DMS114 treated with DMSO at 0.1 percent for 48 hours (cell line): ENCODE measurements around the gene HRH1.
"Not testable (repeated sequence)": the region's sequence is repeated elsewhere in the genome, so short reads cannot be mapped to it uniquely, and the experiment has no call there.

ENCODE experiments used
- DNase-seq: peaks from one replicate; lab custom pipeline; 2025; ENCODE audit not compliant: unreplicated experiment; lab: John Stamatoyannopoulos, UW

Gene HRH1

DNA sequence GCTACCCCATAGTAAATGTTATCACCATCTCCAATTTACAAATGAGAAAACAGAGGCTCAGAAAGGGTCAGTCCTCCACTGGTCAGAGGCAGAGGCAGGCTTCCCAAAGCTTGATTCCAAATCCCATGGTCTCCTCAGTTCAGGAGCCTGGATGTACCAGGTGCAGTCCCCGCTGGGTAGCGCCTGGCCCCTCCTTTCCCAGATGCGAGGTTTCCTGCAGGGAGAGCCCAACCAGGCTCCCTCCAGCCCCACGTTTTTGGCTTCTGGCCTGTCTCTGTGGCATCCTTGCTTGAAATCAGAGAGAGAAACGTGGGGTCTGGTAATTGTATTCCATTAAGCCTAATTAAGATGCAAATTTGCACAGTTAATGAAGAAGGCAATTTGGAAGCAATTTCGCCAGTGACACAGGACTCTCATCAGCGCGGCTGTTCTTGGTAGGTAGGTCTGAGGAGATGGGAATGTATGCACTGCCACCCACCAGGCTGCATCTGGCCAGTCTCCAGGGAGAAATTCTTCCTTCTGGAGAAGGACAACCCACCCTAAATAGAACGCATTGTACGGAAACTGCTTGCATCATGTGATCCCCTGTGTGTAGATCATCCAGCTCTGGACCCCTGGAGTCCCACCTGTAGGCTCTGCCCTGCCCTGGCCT is 50.5 kb downstream of the HRH1 start:
- DNase-seq, result no peak

DNA sequence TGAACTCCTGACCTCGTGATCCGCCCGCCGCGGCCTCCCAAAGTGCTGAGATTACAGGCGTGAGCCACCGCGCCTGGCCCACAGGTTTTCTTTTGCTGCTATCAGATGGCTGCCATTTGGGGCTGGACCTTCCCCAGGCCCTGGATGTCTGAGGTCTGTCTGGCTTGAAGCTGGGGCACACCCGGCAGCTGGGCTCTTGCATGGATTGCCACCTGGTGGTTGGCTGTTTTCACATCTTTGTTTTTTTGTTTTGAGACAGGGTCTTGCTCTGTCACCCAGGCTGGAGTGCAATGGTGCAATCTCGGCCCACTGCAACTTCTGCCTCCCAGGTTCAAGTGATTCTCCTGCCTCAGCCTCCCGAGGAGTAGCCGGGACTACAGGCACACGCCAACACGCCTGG is 51.6 kb downstream of the HRH1 start:
- not testable (repeated sequence) for DNase-seq

DNA sequence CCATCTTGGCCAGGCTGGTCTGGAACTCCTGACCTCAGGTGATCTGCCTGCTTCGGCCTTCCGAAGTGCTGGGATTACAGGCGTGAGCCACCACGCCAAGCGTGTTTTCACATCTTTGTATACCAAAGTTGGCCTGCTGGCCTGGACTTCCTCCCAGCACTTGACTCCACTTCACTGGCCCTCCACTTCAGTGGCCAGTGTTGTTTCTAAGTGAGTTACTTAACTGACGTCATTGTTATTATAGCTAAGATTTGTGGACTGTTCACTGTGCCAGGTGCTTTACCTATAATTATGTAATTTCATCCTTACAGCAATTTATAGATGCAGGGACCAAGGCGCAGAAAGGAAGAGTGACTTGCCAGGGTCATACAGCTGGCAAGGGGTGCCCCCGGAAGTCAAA is 52.0 kb downstream of the HRH1 start:
- DNase-seq, result no peak

DNA sequence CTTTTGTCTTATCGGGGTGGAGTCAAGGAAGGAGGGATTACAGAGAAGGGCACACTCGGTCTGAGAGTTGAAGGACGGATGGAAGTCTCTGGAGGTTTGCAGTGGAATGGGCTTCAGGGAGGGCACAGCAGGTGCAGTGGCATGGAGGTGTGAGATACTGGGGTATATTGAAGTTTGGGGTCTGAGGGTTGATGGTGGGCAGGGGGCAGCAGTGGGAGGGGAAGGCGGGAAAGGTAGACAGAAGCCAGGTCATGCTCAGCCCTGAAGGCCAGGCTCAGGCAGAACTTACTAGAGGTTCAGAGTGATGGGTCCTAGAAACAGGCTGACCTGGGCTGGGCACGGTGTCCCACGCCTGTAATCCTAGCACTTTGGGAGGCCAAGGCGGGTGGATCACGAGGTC is 52.7 kb downstream of the HRH1 start:
- no peak for DNase-seq

DNA sequence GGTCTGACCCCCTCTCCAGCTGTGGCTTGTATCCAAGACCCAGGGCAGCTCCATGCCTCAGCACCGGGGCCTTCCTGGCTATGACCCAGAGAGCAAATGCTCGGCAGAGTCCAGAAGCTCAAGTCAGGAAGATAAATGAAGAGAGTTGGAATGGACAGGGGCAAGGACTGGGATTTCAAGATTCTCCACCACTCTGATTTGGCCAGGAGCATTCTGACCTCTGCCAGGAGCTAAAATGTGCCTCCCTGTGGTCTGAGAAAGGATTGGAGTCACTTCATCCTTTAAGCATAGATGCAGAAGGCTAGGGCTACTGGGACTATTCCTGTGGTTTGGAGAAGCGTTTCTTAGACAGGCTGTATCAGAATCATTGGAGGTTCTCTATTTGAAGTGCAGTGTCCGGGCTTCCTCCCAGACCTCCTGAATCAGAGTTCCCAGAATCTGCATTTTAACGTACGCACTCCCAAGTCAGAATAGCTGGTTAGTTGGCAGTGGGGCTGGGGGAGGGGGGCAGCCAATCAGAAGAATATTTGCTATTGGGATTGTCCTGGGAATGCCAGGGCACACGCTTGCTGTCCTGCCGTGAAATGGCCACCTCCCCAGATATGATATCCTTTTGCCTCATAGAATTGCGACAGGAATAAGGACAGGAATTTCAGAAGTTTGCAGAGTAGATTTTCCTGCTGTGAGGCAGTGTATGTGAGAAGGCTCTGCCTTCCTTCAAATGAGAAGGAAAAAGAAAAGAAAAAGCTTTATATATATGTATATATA is 57.4 kb downstream of the HRH1 start:
- no peak for DNase-seq

DNA sequence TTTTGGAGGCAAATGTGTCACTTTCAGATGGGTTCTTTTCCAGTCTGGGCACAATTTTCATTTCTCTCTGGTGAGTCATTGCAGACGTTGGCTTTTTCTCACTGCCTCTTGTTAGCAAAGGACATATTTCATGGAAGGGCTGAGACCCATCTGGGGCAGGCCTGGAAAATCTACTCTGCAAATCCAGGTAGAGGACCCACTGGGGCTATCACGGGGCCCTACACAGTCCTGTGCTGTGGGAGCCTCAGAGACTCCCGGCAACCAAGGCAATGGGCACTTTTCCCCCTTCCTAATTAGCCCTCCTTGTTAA is 58.0 kb downstream of the HRH1 start:
- no peak for DNase-seq

DNA sequence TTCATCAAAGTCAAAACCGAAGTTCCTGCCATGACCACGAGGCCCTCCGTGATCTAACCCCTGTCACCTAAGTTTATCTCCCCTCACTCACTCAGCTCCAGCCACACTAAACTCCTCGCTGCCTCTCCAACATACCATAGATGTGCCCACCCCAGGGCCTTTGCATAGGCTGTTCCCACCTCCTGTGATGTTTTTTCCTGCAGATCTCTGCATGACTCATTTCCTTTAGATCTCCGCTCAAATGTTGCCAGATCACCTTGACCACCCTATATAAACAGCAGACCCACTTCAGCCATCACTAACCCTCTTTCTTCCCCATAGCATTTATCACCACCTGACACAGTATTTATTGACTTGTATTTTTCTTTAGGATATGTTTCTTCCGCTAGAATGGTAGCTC is 58.5 kb downstream of the HRH1 start:
- no peak for DNase-seq

DNA sequence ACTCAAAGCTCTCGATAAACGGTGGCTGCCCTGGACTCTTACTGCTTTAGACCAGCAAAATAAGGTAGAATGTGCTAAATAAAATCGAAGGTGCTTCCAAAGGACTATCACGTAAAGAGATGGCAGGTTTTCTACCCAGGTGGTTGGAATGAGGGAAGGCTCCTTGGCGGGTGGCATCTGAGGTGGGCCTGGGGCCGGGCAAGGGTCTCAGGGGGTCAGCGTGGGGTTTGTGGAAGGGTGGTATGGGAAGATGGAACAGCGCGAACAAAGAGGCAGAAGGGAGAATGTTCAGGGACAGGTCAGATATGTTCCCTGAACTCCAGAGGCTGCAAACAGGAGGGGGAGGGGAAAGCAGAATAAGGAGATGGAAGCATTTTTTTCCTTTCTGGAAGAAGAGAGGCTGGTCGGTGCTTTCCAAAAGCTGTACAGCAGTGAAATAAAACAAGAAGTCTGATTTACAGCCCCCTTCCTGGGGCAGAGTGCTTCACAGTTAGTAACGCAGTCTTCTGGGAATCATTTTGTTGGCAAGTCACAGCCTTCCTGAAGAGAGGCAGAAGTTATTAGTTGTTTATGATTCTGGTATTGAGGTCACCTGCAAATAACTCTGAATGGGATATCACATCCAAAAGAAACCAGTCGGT is 59.6 kb downstream of the HRH1 start:
- DNase-seq, result no peak

DNA sequence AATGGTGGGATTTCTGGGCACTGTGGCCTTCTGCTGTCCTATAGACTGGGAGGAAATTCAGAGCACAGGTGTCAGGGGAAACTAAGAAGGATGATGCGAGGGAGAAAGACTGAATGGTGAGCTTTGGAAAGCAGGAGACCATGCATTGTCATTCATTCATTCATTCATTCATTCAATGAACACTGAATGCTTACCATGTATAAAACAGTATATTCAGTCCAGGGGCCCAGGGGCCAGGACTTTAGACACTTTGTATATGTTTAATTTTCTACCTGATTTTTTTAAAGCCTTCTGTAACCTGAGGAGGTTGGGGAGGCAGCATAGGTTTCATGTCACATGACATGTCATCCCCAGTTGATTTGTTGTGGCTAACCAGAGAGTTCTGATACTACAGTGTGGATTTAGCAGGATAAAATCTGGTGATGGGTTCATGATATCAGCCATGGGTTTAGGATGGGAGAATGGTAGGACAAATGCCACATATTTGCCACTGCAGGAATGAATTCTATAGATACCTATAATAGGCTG is 60.2 kb downstream of the HRH1 start:
- no peak for DNase-seq

DNA sequence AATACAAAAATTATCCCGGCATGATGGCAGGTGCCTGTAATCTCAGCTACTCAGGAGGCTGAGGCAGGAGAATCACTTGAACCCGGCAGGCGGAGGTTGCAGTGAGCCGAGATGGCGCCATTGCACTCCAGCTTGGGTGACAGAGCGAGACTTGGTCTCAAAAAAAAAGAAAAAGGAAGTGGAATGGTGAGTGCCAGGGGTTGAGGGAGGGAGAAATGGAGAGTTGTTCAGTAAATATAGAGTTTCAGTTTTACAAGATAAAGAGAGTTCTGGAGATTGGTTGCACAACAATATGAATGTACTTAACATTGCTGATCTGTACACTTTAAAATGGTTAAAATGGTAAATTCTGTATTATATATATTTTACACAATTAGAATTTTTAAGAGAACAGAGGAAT is 63.1 kb downstream of the HRH1 start:
- DNase-seq, result not testable (repeated sequence)

DNA sequence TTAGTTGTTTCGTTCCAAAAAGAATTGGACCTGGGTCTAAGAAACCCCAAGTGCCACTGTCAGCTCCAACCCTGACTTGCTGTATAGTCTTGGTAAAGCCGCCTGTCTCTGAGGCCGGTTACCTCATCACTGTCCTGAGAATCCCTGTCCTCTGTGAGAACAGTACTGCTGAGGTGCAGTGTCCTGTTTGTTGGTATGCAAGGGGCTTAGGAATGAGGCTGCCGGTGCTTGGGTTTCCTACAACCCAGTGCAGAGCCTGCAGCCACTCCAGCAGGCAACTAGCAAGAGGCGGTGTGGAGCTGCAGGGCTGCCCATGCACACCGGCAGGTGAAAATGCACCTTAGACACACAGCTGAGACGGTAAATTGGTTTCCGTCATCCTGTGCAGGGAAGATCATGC is 65.9 kb downstream of the HRH1 start:
- DNase-seq, result no peak

DNA sequence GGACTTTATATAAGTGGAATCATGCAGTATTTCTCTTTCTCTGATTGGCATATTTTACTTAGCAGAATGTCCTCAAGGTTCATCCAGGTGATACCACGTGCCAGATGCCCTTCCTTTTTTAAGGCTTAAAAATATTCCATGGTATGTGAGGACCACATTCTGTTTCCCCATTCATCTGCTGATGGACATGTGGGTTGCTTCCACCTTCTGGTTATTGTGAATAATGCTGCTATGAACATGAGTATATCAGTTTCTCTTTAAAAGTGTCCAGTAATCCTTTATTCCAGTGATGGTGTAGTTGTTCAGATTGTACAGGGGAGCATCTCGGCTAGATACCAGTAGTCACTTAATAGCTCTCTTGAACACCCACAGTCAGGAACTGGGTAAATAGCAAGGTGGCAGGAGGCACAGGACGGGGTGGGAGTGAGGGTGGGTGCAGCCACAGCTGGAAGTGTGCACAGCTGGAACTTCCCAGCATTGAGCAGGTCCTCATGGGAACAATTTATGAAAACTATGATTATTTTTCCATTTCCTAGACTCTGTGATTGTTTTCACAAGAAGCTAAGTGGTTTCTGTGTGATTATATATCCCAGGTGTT is 67.6 kb downstream of the HRH1 start:
- DNase-seq, result no peak

DNA sequence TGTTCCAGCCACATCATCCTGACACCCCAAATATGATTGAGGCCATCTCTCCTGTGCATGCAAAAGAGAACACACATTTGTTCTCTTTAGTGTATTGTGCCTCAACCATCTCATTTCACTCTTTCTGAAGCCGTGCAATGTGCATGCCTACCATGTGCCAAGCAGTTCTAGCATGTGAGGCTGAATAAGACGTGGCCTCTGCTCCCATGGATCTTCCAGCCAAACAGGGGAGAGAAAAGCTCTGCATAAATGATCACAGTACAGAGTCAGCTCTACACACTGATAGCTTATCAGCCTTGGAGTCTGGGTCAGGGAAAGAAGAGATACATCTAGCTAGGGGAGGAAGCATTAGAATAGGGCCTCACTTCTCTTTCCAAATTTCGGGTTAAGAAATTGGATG is 69.7 kb downstream of the HRH1 start:
- DNase-seq, result no peak

DNA sequence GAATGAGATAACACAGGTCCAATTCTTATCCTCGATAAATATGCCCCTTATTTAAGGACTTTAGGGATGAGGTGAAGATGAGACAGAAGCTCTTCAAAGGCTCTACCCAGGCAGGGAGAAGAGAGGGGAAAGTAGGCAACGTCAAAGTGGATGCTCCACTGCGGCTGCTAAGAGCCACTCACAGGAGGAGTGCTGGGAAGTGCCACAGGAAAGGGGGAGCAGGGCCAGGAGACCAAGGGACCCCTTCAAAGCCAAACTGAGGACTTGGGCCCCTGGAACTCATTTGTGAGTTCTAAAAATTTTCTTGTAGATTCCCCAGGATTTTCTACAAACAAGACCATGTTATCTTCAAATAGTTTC is 70.6 kb downstream of the HRH1 start:
- DNase-seq, result no peak

DNA sequence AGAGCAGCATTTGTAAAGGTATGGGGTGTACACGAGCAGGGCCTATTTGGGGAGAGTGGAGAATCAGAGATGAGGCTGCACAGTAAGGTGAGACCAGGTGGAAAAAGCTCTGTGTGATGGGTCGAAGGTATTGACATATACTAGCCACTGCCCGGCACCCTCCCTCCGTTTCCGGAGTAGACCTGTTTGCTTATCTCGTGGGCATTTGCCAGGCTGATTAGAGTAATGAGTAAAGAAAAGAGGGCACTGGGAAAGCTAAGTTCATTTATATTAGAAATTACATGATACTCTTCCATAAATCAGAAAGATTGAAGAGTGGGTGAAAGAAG is 71.7 kb downstream of the HRH1 start:
- DNase-seq, result no peak

DNA sequence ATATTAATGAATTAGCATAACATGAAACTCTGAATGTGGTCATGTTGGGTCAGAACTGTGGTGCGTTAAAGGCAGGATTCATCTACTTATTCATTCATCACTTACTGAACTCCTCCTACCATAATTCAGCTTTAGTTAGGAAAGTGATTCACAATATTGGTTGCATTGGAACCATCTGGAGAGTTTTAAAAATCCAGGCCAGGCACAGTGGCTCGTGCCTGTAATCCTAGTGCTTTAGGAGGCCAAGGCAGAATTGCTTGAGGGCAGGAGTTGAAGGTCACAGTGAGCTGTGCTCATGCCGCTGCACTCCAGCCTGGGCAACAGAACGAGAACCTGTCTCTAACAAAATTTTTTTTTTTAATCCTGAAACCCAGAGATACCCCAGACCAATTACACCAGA is 73.7 kb downstream of the HRH1 start:
- DNase-seq, result no peak

DNA sequence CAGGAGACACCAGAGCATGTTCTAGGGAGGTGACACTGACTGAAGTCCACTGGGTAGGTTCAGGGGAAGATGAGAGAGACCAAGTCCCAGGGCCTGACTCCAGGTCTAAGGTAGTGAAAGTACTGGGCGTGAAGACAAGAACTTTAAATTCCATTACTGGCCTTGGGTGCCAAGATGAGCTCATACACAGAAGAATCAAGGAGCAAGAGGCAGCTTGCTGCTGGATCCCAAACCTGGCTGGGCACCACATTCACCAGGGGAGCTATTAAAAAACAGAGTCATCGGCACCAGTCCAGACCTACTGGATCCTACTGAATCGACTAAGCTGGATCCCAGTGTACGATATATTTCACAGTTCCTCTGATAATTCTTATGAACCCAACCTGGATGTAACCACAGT is 75.8 kb downstream of the HRH1 start:
- no peak for DNase-seq

DNA sequence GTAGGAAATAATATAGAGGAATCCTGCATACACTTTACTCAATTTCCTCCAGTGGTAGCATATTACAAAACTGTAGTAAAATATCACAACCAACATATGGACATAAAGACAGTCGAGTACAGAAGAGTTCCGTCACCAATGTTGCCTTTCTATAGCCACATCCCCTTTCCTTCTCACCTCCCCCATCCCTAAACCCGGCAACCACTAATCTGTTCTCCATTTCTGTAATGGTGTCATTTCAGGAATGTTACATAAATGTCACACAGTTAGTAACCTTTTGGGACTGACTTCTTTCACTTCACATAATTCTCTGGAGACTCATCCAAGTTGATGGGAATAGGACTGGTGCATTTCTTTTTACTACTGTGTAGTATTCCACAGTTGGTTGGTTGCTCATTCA is 76.5 kb downstream of the HRH1 start:
- DNase-seq, result no peak

DNA sequence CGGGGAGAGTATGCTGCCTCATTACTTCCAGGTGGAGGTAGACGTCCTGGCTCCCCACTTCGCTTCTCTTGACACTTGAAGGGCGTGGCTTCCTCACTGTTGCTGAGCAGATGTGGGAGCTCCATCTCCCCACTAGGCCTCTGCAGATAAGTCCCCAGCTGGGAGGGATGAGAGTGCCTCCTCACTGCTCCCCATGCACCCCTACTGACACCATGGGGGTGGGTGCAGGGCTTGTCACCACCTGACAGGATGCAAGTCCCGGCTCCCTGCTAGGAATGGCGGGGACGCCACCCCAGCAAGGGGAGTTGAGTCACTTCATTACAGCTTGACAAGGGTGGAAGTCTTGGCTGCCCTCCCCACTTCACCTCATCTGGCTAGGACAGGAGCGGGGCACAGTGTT is 81.1 kb downstream of the HRH1 start:
- no peak for DNase-seq

DNA sequence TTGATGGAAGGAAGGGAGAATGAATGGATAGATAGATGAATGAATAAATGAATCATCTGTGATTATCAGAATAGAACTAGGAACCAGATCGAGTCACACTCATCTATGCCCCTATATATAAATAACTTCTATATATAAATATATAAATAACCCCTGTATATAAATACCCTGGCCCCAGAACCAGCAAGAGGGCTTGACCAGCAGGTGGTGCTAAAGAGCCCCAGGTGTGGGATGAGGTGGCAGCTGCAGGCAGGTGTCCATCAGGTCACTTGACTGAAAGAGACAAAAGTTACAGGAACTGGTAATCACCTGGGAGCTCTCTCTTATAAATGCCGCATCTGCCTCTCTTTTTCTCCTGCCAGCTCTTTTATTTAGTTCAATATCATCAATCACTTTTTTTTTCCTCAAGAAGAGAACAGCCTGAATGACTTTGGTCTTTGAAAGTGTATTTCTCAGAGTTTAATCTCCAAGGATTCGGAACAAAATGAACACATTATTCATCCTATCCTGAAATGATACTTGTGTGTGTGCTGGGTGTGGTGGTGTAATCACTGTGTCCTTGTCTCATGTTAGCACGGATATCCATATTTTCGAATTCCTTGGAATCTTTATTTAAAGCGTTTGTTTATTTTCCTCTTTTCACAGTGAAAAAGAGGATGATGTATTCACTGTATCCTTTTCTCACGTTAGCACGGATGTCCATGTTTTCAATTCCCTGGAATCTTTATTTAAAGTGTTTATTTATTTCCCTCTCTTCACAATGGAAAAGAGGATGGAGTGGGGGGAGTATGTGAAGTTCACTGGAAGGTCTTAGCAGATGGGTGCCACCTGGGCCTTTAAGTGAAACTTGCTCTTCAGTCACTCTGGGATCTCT is 82.5 kb downstream of the HRH1 start:
- DNase-seq, result no peak

DNA sequence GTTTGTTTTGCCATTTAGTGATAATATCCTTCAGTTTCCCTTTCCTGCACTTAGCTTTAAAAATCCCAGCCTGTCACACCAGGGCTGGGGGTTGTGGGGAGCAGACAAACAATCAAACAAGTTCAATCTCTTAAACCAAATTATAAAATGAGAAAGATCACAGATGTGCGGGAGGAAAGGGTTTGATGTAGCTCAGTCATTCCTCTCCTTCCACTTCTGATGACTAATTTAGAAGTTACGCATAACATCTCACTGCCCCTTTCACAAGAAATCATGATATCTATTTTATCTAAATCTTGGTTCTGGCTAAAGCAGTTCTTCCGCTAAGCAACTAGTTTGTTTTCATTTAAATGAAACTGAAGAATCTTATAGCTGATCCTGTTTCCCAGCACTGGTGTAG is 83.8 kb downstream of the HRH1 start:
- DNase-seq, result no peak
